Measurements from ENCODE around the gene RFX1. TPM values are rescaled to one million over a fixed set of nuclear protein-coding genes. Genes with fewer than 3 reads are reported as not detected.
A peak's percentile ranks its signal among the peaks of the same experiment; 100 is the strongest.
"Not testable (repeated sequence)": the region's sequence is repeated elsewhere in the genome, so short reads cannot be mapped to it uniquely, and the experiment has no call there.

RFX1 gene
- total RNA-seq, 8 experiments from 2014 or later = 1.9 to 21.2 (median 8.7) TPM

DNA sequence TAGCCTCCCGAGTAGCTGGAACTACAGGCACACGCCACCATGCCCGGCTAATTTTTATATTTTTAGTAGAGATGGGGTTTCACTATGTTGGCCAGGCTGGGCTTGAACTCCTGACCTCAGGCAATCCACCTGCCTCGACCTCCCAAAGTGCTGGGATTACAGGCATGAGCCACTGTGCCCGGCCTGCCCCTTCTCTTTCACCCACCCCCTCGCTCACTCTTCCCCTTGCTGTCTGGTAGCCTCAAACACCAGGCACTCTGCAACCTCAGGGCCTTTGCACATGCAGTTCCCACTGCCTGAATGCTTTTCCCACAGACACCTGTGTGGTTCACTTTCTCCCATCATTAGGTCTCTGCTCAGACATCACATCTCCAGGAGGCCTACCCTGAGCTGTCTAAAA is 84.0 kb downstream of the RFX1 start:
- ATAC-seq (replicated peaks in 6 of 8); in situ Hi-C loops (cut with MboI; ENCODE audit: low pct_unique_long_range_greater_than_20kb in 2 of 9, low sequenced_read_pairs in 9 of 9, unreplicated experiment in 9 of 9); H3K27ac ChIP-seq; H3K4me1 ChIP-seq (replicated peaks in 1 of 2); H3K4me3 ChIP-seq: not testable (repeated sequence)
- 75 to 100% (median 96%) methylated on average over 1 to 4 of the region's 6 CpGs; no CpG with 5 or more reads in 4 of the 10 experiments for WGBS, 10 experiments

DNA sequence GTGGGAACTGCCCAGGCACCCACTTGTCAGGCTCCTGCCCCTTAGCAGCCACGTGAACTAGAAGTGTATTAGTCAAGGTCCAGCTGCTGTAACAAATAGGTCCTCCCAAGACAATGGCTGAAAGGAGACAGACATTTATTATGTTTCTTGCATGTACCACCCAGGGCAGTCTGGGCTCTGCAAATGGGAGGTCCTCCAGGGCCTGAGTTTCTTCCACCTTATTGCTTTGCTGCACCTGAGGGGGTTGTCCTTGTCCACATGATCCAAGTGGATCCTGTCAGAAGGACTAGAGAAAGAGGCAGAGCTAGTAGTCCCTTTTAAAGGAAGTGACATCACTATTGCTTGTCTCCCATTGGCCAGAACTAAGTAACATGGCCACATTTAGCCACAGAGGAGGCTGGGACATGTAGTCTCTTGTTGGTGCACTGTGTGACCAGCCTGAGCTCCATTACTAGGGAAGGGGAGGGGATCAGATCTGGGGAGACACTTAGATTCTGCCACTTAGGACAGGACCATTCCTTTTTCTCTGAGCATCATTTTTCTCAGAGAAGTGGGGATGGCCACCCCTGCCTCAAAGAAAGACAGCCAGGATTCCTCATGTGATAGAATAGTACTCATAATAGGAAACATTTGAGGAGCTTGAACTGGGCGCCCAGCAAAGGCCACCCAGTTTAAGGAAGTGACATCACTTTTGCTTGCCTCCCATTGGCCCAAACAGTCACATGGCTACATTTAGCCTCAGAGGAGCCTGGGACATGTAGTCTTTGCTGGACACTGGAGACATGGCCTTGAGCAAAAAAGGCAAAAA is 85.0 kb downstream of the RFX1 start:
- in situ Hi-C loops (cut with MboI; ENCODE audit: low pct_unique_long_range_greater_than_20kb in 2 of 9, low sequenced_read_pairs in 9 of 9, unreplicated experiment in 9 of 9) = no loop called here
- no peaks in the 10 kb centered on the region for H3K4me1 ChIP-seq (replicated peaks in 1 of 2)
- no peak overlapping the region for H3K27ac ChIP-seq
- ATAC-seq (replicated peaks in 6 of 8) = peak; percentile 38 to 94 (median 66)
- WGBS, 10 experiments = 40 to 100% (median 85%) methylated on average over 1 to 2 of the region's 2 CpGs; no CpG with 5 or more reads in 4 of the 10 experiments
- no peak overlapping the region for H3K4me3 ChIP-seq

DNA sequence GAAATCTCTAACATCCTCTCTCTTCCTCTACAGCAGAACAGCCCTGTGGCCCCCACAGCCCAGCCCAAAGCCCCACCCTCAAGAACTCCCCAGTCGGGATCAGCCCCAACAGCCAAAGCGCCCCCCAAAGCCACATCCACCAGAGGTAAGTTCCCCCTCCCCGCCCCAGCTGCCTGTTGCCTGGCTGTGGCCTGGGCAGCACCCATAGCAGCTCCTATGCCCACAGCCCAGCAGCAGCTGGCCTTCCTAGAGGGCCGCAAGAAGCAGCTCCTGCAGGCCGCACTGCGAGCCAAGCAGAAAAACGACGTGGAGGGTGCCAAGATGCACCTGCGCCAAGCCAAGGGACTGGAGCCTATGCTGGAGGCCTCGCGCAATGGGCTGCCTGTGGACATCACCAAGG is 85.6 kb downstream of the RFX1 start:
- in situ Hi-C loops (cut with MboI; ENCODE audit: low pct_unique_long_range_greater_than_20kb in 2 of 9, low sequenced_read_pairs in 9 of 9, unreplicated experiment in 9 of 9) = no loop called here
- Histone ChIP-seq H3K4me1 (replicated peaks in 1 of 2) (no peaks in the 10 kb centered on the region), H3K4me3 (no peak overlapping the region), H3K27ac (no peak overlapping the region)
- 100% methylated on average over 1 to 4 of the region's 11 CpGs; no CpG with 5 or more reads in 6 of the 10 experiments for WGBS, 10 experiments
- ATAC-seq (replicated peaks in 6 of 8) = no peak

DNA sequence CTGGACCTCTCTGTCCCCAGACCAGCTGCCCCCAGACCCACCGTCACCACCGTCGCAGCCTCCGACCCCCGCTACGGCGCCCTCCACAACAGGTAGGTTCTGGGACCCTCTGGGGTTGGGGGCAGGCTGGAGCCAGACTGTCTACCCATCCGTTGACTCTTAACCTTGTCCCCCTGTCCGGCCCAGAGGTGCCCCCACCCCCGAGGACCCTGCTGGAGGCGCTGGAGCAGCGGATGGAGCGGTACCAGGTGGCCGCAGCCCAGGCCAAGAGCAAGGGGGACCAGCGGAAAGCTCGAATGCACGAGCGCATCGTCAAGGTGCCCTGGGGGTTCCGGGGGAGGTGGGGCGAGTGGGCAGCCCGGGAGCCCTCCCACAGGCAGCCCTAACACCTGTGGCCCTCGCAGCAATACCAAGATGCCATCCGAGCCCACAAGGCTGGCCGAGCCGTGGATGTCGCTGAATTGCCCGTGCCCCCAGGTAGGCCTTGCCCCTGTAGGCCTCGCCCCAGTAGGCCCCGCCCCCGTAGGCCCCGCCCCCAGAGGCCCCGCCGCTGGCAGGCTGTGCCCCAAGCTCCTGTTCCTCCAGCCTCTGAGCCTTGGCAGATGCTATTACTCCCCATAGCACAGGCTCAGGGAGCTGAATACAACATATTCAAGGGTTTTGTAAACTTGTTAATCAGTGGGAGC is 87.3 kb downstream of the RFX1 start:
- H3K4me1 ChIP-seq (replicated peaks in 1 of 2) = no peaks in the 10 kb centered on the region
- in situ Hi-C loops (cut with MboI; ENCODE audit: low pct_unique_long_range_greater_than_20kb in 2 of 9, low sequenced_read_pairs in 9 of 9, unreplicated experiment in 9 of 9) = no loop called here
- peak in 2 of 8 experiments; percentile 7 to 8 for ATAC-seq (replicated peaks in 6 of 8)
- H3K27ac ChIP-seq = no peak overlapping the region
- no peak overlapping the region for H3K4me3 ChIP-seq
- 100% methylated on average over 3 of the region's 34 CpGs; no CpG with 5 or more reads in 9 of the 10 experiments for WGBS, 10 experiments

DNA sequence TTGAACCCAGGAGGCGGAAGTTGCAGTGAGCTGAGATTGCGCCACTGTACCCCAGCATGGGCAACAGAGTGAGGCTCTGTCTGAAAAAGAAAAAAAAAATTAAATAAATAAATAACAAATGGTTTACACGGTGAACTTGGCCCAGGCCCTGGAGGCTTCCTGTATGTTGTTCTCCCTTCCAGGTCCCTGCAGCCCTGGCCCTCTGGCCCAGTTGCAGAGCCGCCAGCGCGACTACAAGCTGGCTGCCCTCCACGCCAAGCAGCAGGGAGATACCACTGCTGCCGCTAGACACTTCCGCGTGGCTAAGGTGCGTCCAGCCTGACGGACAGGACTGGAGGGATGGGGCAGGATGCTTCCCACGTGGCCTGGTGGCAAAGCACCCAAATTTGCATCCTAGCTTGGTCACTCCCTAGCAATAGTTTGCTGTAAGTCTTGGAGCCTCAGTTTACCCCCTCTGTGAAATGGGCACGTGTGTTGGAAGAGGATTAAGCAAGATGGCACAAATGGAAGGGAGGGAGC is 88.2 kb downstream of the RFX1 start:
- no peaks in the 10 kb centered on the region for H3K4me1 ChIP-seq (replicated peaks in 1 of 2)
- no peak for ATAC-seq (replicated peaks in 6 of 8)
- H3K4me3 ChIP-seq = no peak overlapping the region
- WGBS, 10 experiments = 89 to 95% (median 91%) methylated on average over 6 to 9 of the region's 14 CpGs; no CpG with 5 or more reads in 7 of the 10 experiments
- H3K27ac ChIP-seq = no peak overlapping the region
- in situ Hi-C loops (cut with MboI; ENCODE audit: low pct_unique_long_range_greater_than_20kb in 2 of 9, low sequenced_read_pairs in 9 of 9, unreplicated experiment in 9 of 9) = no loop called here

DNA sequence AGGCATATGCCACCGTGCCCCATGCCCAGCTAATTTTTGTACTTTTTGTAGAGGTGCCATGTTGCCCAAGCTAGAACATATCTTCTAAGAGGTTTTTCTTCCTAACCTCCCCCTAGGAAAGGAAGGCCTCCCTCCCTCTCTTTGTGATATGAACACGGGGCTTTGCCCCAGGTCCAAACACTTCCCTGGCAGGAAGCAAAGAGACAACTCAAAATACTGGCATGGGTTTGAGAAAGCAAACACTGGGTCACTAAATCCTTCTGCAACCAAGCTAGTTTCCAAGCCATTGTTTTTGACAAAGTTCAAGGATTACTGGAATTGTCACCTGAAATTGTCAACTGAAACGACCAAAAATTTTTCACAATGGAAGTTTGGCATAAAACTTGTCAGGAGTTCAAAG is 91.3 kb downstream of the RFX1 start:
- in situ Hi-C loops (cut with MboI; ENCODE audit: low pct_unique_long_range_greater_than_20kb in 2 of 9, low sequenced_read_pairs in 9 of 9, unreplicated experiment in 9 of 9) = no loop called here
- WGBS, 10 experiments = 67 to 100% (median 86%) methylated on average over 1 to 3 of the region's 3 CpGs; no CpG with 5 or more reads in 2 of the 10 experiments
- no peak for ATAC-seq (replicated peaks in 6 of 8)
- no peak overlapping the region for H3K4me3 ChIP-seq
- H3K4me1 ChIP-seq (replicated peaks in 1 of 2) = no peaks in the 10 kb centered on the region
- H3K27ac ChIP-seq = no peak overlapping the region

DNA sequence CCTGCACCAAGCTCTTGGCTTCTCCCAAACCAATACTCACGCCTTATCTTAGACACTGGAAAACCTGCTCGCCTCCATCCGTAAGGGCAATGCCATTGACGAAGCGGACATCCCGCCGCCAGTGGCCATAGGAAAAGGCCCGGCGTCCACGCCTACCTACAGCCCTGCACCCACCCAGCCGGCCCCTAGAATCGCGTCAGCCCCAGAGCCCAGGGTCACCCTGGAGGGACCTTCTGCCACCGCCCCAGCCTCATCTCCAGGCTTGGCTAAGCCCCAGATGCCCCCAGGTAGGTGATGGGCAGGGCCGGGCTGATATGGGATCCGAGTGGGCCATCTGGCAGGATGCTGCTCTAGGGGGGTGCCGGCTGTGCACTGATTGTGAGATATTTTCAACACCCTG is 92.8 kb downstream of the RFX1 start:
- in situ Hi-C loops (cut with MboI; ENCODE audit: low pct_unique_long_range_greater_than_20kb in 2 of 9, low sequenced_read_pairs in 9 of 9, unreplicated experiment in 9 of 9) = no loop called here
- ATAC-seq (replicated peaks in 6 of 8) = no peak
- Histone ChIP-seq H3K4me3 (no peak overlapping the region), H3K27ac (no peak overlapping the region), H3K4me1 (replicated peaks in 1 of 2) (no peaks in the 10 kb centered on the region)
- 95 to 100% (median 100%) methylated on average over 2 to 4 of the region's 17 CpGs; no CpG with 5 or more reads in 7 of the 10 experiments for WGBS, 10 experiments

Other genes with a start within 250 kb of the RFX1 start
- gene MRI1, start 241.8 kb downstream of the RFX1 start, total RNA-seq = 10 to 100 TPM; 12.2 to 40.1 (median 20.5) TPM
- 100 to 1,000 TPM; 122 to 265 (median 152) TPM for gene C19orf53, start 231.9 kb downstream of the RFX1 start, total RNA-seq
- gene ZSWIM4, start 210.9 kb downstream of the RFX1 start, total RNA-seq = 10 to 100 TPM in 2 of 8 experiments, 1 to 10 TPM in 6; 1.2 to 14.5 (median 8.6) TPM
- 10 to 100 TPM in 1 of 8 experiments, 1 to 10 TPM in 5, not detected in 2; 1.4 to 14.9 (median 3.7) TPM for gene NANOS3, start 129.2 kb downstream of the RFX1 start, total RNA-seq
- 1 to 10 TPM in 7 of 8 experiments, under 1 TPM in 1; 0.51 to 5.2 (median 3.2) TPM for gene BRME1, start 100.2 kb downstream of the RFX1 start, total RNA-seq
- 10 to 100 TPM in 4 of 8 experiments, 1 to 10 TPM in 4; 7.6 to 32.5 (median 10.1) TPM for gene CC2D1A, start 100.1 kb downstream of the RFX1 start, total RNA-seq
- 1 to 10 TPM in 3 of 8 experiments, under 1 TPM in 5; 0.16 to 1.4 (median 0.89) TPM for gene PODNL1, start 67.9 kb downstream of the RFX1 start, total RNA-seq
- gene DCAF15, start 53.8 kb downstream of the RFX1 start, total RNA-seq = 10 to 100 TPM in 7 of 8 experiments, 1 to 10 TPM in 1; 8.4 to 46.5 (median 22.9) TPM
- not detected for gene RLN3, start 21.8 kb upstream of the RFX1 start, total RNA-seq
- 1 to 10 TPM; 1.0 to 4.5 (median 2.0) TPM for gene IL27RA, start 25.4 kb upstream of the RFX1 start, total RNA-seq
- 1 to 10 TPM in 6 of 8 experiments, under 1 TPM in 2; 0.22 to 5.3 (median 1.9) TPM for gene PALM3, start 55.8 kb upstream of the RFX1 start, total RNA-seq
- gene MISP3, start 66.5 kb upstream of the RFX1 start, total RNA-seq = 1 to 10 TPM in 7 of 8 experiments, under 1 TPM in 1; 0.51 to 7.6 (median 2.1) TPM
- gene C19orf67, start 79.5 kb upstream of the RFX1 start, total RNA-seq = 1 to 10 TPM in 2 of 8 experiments, under 1 TPM in 5, not detected in 1; 0.21 to 2.6 (median 0.46) TPM
- 10 to 100 TPM; 14.1 to 51.5 (median 39.2) TPM for gene SAMD1, start 84.4 kb upstream of the RFX1 start, total RNA-seq
- gene PRKACA, start 111.4 kb upstream of the RFX1 start, total RNA-seq = 10 to 100 TPM; 15.9 to 51.5 (median 31.9) TPM
- gene ASF1B, start 130.3 kb upstream of the RFX1 start, total RNA-seq = 10 to 100 TPM in 3 of 8 experiments, 1 to 10 TPM in 2, under 1 TPM in 3; 0.54 to 21.5 (median 1.2) TPM
- 10 to 100 TPM; 26.8 to 40.7 (median 33.2) TPM for gene ADGRL1, start 199.8 kb upstream of the RFX1 start, total RNA-seq